NCI-H187 treated with DMSO at 0.1 percent for 48 hours (cell line): ENCODE data around the gene CUX1.
"Not testable (repeated sequence)": the region's sequence is repeated elsewhere in the genome, so short reads cannot be mapped to it uniquely, and the experiment has no call there.

Source experiments
- DNase-seq: peaks from one replicate; lab custom pipeline; 2025; lab: John Stamatoyannopoulos, UW

Gene CUX1

DNA sequence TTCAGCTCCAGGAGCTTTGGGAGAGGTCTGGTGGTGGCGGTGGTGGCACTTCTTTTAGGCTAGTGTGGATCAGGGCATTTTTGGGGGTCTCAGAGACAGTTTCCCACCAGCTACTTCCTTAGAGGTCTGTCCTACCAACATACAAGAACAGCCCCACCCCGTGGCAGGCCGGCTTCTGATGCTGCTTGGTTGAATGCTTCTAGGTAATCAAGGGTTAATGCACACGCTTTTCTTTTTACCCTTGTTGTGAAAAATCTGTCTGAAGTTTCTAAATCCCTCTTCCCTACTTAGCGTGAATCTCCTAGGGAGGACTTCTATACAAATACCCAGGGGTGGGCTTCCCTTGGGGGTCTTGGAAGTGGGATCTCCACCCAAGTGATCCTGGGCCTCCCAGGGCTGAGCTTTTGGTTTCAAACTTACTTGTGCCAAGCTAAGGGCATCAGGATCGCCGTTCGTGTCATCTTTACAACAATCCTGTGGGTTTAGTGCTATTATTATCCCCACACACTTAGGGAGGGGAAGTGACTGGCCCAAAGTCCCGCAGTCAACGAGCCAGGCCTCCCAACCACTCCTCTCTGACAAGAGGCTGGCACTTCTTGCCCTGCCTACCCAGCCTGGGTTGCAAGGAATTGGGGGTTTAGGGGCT is 471.0 kb downstream of the CUX1 start:
- no peak for DNase-seq

DNA sequence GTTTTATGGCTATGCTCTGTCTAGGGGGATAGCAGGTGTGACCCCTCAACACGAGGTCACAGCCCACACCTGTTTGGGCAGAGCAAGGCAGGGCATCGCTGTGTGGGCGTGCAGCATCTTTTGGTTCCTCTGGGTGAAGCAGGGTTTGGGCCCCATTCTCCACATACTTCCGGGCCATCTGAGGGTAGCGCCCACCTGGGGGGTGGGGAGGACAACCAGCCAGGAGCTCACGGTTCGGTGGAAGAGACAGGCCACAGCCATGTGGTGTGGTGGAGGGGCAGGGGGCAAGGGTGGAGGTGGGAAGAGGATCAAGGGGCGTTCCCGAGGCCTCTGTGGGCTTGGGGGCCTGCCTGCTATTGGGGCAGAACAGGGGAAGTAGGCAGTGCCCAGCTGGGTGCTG is 471.6 kb downstream of the CUX1 start:
- DNase-seq, result no peak

DNA sequence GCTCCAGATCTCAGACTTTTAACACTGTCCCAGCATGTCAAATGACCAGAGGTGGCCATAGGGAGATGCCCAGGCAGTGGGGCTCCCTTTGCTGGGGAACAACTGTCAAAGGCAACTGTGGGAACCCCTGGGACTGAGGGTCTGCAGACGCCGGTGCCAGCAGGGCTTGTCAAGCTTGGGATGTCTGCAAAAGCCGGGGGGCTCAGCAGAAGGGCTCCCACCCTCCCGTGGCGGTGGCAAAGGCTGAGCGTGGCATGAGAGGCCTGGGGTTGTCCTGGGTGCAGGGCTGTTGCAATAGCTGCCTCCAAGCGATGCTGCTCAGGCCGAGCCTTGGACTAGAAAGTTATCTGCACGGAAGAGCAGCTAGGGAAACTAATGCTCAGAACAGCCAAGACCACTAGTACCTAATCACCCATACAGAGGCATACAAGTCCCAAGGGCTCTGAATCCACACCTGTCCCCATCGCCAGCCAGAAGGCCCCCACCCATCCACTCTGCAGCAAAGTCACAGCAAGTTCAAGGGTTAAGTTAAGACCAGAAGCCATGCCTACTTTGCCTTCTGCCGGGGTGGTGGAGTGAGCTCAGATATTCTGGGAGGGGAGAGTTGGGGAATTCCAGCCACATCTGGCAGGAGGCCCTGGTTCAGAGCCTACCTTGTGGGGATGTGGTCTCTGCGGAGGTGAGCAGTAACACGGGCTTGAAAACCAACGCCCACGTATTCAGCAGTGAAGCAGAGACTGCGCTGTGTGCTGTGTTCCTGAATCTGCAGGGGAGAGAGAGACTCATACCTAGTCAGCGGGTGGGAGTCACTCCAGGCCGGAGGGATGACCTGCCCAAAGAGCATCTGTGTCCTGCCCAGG is 473.9 kb downstream of the CUX1 start:
- DNase-seq, result no peak

DNA sequence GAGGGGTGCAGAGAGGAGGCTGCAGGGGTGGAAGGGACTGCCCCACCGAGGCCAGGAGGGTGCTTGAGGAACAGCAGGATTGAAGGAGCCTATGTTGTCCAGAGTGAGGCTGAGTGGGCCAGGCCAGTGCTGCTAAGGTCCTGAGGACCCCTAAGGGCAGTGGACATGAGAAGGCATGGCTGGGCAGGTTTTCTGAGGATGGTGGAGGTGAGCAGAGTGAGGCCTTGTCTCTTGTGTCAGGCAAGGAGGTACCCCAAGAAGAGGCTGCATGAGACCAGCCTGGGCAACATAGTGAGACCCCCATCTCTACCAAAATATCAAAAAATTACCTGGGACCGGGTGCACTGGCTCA is 474.5 kb downstream of the CUX1 start:
- no peak for DNase-seq

DNA sequence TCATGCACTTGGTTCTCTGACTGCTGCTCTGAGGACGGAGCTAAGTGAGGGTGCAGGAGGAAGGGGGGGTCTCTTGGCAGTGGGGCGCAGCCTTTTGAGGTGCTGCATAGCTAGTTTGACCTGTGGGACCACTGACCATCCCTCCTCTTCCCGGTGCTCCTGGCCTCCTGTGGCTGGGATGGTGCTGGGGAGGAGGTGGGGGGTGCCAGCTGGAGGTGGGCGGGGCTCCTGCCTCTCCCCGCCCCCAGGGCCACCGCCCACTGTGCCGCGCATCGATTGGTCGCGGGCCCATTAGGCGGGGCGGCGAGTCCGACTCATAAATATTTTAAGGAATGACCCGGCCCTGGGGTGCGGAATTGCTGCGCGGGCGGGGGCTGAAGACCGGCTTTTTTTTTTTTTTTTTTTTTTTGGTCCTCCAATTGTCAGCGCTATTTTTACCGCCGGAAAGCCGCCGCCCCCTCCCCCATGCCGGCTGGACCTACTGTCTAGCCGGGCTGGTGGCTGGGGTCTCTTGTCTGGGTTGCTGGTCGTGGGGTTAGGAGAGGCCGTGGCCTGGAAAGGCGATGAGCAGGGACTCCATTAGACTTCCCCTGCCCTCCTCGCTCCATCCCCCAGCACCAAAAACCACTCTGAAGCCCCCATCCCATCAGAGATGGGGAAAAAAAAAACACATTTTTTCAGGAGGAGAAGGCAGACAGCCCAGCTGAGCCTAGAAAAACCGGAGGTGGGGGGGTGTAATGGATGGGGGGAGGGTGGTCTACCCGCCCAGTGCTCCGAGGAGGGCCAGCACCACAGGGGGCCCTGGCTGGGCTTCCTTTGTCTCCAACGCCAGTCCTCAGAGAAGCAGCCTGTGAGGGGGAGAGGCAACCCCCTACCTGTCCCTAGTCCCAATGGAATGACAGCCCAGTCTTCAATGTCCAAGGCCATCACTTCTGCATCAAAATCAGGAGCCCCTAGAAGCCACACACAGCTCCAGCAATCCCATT is 475.7 kb downstream of the CUX1 start:
- no peak for DNase-seq

DNA sequence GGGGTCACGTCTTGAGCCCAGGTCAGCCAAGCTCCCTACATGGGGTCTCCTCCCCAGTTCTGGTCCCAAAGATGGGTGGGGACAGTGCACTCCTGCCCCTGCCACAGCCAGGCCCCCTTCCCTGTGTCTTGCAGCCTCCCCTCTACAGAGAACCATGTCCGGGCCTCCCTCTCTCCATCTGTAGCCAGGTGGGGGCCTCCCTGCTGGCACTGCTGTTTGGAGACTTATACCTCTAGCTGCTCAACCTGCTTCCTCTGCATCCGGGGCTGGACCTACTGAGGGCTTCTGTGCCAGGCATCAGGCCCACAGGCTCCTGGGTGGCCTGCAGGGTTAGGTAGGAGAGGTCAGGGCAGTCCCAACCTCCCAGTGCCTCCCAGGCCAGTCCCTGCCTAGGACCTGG is 477.2 kb downstream of the CUX1 start:
- no peak for DNase-seq

DNA sequence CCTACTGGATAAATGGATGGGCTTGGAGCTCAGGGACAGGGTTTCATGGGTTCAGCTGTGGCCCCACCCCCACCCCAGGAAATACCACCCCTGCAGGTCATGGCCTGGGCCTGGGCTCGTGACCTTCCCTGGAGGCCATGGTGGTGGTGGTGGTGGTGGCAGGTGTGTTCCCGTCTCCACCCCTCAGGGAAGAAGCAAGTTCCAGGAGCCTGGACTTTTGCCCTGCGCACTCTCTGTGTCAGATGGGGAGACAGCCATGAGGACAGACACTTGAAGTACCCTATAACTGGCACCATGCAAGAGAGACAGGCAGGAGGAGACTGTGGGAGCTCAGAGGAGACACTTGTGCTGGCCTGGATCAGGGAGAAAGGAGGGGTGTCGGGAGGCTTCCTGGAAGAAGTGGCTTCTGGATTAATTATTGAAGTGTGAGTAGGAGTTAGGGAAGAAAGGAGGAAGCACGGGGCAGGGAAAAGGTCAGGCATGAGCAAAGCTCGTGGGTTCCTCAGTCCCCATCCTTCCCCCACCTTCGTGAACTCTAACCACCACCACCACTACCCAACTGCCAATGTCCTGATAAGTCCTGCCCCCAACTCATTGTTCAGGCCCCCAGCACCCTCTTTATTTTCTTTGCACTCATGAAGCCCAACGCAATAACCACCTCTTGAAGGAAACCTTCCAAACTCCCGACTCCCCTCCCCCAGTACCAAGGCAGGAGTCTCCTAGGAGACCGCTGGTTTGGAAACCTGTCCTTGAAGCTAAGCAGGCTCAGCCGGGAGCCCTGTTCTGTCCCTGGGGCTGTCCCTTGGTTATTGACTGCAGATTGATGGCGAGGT is 478.1 kb downstream of the CUX1 start:
- DNase-seq, result no peak

DNA sequence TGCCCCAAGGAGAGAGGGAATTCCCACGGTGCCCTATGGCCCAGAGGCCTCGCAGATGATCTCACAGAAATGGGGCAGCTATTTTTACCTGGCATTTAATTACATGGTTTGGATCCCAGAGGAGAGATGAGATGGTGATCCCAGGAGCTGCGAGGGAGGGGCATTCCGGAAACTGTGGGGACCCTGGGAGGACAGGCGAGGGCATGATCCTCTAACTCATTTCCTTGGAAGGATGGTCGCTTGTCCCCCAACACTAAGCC is 478.7 kb downstream of the CUX1 start:
- no peak for DNase-seq

DNA sequence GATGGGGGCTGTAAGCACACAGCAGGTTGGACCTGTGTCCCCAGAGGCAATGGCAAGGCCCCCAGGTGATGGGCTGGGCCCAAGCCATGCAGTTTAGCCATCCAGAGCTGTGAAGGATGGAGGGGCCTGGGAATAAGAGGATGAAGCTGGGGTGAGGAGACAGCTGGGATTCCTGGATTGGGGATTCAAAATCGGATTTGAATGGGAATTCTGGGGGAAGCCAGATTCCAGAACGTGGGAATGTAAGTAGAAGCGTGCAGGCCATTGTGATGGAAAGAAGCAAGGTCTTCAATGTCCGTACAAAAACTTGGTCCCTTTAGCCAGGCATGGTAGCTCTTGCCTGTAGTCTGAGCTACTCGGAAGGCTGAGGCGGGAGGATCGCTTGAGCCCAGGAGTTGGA is 479.1 kb downstream of the CUX1 start:
- DNase-seq, result no peak

DNA sequence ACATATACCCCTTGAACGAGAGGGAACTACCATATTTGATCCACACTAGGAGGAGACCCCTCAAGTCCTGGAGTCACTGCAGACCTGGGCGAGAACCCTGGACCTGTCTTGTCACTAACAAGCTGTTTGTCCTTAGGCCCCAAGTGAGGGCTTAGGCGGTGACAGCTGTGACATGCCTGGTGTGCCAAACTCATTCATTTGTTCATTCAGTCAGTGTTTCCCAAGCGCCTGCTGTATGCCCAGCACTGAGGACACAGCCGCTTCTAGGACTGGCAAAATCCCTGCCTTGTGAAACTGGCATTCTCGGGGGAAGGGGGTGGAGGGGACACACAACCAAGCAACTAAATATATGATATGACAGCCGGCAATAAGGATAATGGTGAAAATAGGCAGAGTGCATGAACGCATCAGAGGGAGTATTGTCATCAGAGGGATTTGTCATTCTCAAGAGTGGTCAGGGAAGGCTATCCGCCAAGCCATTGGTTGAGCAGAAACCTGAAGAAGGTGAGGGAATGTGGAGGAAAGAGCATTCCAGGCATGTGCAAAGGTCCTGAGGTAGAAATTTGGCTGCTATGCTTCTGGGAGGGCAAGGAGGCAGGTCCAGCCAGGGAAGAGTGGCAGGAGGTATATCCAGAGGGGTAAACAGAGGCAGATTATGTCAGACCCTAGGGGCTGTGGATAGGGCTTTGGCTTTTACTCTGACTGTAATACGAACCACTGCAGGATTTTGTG is 480.2 kb downstream of the CUX1 start:
- no peak for DNase-seq

DNA sequence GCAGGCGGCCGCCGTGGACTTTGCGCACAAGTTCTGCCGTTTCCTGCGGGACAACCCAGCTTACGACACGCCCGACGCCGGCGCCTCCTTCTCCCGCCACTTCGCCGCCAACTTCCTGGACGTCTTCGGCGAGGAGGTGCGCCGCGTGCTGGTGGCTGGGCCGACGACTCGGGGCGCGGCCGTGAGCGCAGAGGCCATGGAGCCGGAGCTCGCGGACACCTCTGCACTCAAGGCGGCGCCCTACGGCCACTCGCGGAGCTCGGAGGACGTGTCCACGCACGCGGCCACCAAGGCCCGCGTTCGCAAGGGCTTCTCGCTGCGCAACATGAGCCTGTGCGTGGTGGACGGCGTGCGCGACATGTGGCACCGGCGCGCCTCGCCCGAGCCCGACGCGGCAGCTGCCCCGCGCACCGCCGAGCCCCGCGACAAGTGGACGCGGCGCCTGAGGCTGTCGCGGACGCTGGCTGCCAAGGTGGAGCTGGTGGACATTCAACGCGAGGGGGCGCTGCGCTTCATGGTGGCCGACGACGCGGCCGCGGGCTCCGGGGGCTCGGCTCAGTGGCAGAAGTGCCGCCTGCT is 483.3 kb downstream of the CUX1 start:
- DNase-seq, result no peak

DNA sequence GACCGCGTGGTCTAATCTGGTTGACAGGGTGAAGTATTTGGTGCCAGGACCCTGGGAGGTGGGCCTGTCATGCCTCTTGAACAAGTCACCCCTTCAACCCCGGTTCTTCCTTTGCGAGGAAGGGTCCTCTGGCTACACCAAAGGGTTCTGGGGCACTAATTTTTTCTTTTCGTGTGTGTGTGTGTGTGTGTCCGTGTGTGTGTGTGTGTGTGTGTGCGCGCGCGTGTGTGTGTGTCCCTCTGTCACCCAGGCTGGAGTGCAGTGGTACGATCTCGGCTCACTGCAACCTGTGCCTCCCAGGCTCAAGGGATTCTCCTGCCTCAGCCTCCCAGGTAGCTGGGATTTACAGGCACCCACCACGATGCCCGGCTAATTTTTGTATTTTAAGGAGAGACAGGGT is 483.9 kb downstream of the CUX1 start:
- not testable (repeated sequence) for DNase-seq

DNA sequence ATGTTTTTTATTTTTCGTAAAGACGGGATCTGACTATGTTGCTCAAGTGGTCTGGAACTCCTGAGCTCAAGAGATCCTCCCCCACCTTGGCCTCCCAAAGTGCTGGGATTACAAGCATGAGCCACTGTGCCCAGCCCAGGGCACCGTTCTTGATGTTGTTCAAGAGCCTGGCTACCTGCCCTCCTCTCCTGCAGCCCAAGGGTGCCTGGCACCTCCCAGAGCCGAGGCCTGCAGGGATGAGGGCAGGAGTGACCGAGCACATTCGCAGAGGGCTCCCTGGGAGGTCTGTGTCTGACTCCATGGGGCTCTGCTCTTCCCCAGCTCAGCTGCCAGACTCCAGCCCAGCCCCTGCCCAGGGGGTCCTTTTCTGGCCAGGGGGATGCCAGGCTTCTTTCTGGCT is 484.6 kb downstream of the CUX1 start:
- DNase-seq, result no peak

DNA sequence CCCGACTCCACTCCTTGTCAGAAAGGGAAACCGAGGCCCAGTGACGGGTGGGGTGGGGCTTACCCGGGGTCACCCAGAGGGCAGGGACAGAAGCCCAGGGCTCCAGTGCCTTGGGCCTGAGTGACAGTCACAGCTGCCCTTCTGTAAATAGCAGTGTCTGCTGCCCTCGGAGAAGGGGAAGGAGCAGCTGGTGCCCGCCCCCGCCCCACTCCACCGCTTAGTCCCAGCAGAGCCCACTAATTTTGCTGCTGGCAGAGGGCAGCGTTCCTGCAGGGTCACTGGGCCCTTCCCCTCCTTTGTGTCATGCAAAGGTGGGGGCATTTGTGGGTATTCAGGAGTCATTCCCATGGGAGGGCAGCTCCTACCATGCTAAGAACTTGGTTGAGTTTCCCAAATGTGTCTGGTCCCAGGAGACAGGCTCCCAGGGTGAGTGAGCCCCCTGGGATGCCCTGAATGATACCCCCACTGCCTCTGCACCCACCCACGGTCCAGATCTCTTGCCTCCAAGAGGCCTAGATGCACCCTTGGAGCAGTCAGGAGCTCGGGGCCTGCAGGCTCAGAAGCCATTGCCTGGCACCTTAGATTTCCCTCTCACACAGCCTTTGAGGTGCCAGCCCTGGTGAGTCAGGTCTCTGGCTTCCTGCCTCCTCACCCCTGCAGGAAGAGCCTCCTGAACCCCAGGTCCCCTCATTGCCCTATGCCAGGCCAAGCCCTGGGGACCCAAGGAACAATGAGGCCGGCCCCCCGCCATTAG is 486.4 kb downstream of the CUX1 start:
- no peak for DNase-seq

DNA sequence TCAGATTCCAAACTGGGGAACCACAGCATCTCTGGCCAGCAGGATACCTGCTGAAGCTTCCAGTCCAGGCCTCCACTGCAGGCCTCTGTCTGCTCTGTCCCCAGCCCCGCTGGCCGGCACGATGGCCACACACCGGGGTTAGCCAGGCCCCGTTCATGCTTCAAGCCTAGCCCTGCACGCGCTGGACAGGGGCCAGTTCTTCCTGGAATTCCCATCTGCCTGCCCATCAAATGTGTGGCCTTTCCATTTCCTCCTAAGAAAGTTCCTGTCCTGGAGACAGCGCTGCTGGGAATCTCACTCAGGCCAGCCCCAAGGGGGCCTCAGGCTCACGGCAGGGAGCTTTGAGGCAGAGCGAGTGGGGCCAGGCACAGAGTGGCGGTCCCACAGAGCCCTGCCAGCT is 487.2 kb downstream of the CUX1 start:
- no peak for DNase-seq

DNA sequence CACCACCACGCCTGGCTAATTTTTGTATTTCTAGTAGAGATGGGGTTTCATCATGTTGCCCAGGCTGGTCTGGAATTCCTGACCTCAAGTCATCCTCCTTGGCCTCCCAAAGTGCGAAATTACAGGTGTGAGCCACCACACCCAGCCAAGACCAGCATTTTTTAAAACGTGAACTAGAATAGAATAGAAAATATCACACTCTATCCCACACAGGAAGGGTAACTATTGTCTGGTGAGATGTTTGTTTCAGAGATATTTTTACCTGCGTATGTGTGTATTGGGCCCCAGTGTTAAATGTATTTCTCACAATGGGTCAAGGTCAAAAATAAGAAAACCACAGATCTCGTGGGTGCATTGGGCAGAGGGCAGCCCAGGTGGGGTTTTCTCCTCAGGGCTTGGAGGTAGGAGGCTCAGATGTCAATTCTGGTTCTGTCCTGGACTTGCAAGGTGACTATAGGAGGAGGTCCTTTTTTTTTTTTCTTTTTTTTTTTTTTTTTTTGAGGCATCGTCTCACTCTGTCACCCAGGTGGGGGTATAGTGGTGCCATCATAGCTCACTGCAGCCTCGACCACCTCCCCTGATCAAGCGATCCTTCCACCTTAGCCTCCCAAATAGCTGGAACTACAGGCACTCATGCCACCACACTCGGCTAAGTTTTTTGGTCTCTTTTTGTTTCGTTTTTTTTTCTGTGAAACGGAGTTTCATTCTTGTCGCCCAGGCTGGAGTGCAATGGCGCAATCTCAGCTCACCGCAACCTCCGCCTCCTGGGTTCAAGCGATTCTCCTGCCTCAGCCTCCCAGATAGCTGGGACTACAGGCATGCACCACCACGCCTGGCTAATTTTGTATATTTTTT is 488.2 kb downstream of the CUX1 start:
- no peak for DNase-seq

DNA sequence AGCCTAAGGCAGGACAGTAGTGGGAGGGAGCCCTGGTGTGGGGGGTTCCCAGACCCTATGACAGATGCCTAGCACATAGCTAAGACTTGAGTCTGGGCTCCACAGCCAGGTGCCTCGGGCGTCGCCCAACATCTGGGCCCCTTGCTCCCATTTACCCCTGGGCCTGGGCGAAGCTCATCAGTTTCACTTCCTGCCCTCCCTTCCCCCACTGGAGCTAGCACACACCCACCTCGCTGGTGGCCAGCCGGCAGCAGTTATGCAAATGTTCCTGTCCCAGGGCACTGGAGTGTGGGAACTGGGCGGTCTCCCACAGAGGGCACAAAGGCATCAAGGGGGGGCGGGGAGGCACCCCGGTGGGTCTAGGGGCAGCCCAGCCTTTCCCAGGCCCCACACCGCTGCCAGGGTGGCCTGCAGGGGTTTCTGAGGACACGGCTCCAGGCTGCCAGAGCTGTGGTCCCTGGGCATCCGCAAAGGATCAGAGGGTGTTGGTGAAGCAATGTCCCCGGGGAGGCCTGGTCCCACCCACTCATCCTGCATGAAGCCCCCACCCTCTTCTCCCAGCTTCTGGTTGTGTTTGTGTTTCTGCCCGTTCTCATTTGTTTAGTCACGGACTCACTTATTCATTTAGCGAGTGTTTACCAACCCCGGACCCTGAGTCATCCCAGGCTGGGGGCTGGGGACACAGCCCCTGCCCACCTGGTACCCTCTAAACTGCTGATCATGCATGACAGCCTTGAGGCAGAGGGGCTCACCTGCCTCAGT is 489.7 kb downstream of the CUX1 start:
- DNase-seq, result no peak

DNA sequence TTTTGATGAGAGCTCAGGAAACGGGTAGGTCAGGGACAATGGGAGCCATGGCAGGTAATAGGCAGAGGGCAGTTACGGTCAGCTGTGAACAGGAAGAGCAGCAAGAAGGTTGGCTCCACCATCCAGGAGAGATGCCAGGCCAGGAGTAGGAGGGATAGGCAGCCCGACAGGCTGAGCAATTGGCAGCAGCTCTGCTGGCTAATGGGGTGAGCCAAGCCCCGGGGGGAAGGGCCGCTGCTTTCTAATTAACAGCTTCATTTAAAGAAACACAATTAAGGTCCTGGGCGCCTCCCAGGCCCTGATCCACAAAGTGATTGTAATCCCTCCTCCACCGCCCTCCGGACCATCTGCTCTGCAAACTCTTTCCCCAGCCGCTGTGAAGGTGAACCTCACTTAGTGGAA is 493.0 kb downstream of the CUX1 start:
- DNase-seq, result no peak

DNA sequence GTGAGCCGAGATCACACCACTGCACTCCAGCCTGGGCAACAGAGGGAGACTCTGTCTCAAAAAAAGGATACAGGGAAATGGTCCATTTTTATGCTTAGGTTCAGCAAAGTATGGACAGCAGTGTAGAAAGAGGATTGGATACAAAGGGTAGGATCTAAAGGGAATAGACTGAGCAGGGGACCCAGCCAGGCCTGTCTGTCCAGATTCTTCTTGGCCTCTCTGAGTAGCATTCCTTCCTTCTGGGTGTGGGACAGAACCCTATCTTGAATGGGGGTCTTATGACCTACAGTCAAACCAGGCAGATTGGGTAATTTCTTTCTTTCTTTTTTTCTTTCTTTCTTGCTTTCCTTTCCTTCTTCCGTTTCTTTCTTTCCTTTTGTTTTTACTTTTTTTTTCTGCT is 494.9 kb downstream of the CUX1 start:
- DNase-seq, result no peak
